Measurements from ENCODE around the gene UBE2D2. TPM values are rescaled to one million over a fixed set of nuclear protein-coding genes. Genes with fewer than 3 reads are reported as not detected.

UBE2D2 gene
- total and polyA plus RNA-seq, 2 of the 13 experiments (the other 11 are each of a cell fraction or from before 2014, with no cell fraction given) = 79.1 to 109 TPM

GRCh38 chr5:139524940-139525585 is 36.1 kb upstream of the UBE2D2 start (continued):
- TF ChIP-seq ZNF687 (CRISPR knock-in tag; IDR thresholded peaks at IDR 0.05) (no peak), SNAPC2 (CRISPR knock-in tag; IDR thresholded peaks at IDR 0.05) (no peak), POLR2AphosphoS5 (IDR thresholded peaks at IDR 0.05; ENCODE audit: low read depth, low read length) (peak; percentile 64), PAF1 (CRISPR knock-in tag; IDR thresholded peaks at IDR 0.05) (no peak), ZNF879 (CRISPR knock-in tag; IDR thresholded peaks at IDR 0.05) (no peak), PTBP1 (IDR thresholded peaks at IDR 0.05; ENCODE audit: low read depth, low read length, poor library complexity, severe bottlenecking) (no peak), BHLHE40 (IDR thresholded peaks at IDR 0.05; ENCODE audit: low read length) (no peak), MXD1 (CRISPR knock-in tag; IDR thresholded peaks at IDR 0.05) (no peak), ZKSCAN8 (CRISPR knock-in tag; IDR thresholded peaks at IDR 0.05; ENCODE audit: borderline replicate concordance) (no peak), AKAP8 (CRISPR knock-in tag; IDR thresholded peaks at IDR 0.05) (no peak), DNMT3B (CRISPR knock-in tag; conservative IDR thresholded peaks at IDR 0.05) (no peak), SRSF4 (IDR thresholded peaks at IDR 0.05; ENCODE audit: low read depth, low read length, poor library complexity, severe bottlenecking) (no peak), TBX3 (IDR thresholded peaks at IDR 0.05; ENCODE audit: borderline replicate concordance) (no peak), SIX1 (CRISPR knock-in tag; IDR thresholded peaks at IDR 0.05; ENCODE audit: borderline replicate concordance) (no peak), GFI1 (CRISPR knock-in tag; IDR thresholded peaks at IDR 0.05; ENCODE audit: borderline replicate concordance) (no peak), KLF11 (CRISPR knock-in tag; IDR thresholded peaks at IDR 0.05) (no peak), GRHL1 (CRISPR knock-in tag; conservative IDR thresholded peaks at IDR 0.05) (no peak), ZNF354B (CRISPR knock-in tag; IDR thresholded peaks at IDR 0.05) (no peak), SAP130 (CRISPR knock-in tag; IDR thresholded peaks at IDR 0.05; ENCODE audit: low read depth) (peak; percentile 33; the same call in 1 of the 2 replicates), ZNF501 (CRISPR knock-in tag; IDR thresholded peaks at IDR 0.05) (peak; percentile 2; the same call in 1 of the 2 replicates), SOX13 (IDR thresholded peaks at IDR 0.05) (no peak), SOX13 (CRISPR knock-in tag; conservative IDR thresholded peaks at IDR 0.05 in 1 of 2, IDR thresholded peaks at IDR 0.05 in 1 of 2) (no peak), ZBTB39 (CRISPR knock-in tag; IDR thresholded peaks at IDR 0.05) (peak; percentile 34; the same call in 1 of the 2 replicates)
